GM18861 (cell line): ENCODE measurements around the gene IFI30.
"Not testable (repeated sequence)": the region's sequence is repeated elsewhere in the genome, so short reads cannot be mapped to it uniquely, and the experiment has no call there.

Source experiments
- ATAC-seq: cut with Tn5 transposase; IDR thresholded peaks from one replicate; pipeline ENCODE4 v1.9.1; 2021; ENCODE audit not compliant: unreplicated experiment

Gene IFI30

DNA sequence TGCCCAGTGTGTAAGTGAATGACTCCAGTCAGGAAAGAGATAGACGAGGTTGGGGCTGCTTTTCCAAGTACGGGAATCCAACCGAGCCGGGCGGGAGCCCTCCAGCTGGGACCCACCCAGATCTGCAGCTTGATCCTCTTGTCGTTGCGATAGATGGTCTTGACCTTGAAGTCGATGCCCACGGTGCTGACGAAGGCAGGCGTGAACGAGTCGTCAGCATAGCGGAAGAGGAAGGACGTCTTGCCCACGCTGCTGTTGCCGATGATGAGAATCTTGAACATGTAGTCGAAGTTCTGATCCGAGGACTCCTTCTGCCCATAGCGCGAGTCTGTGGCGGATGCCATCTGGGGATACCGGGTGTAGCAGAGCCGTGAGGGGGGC, 28.8 kb downstream of the IFI30 start:
- ATAC-seq = no peak

DNA sequence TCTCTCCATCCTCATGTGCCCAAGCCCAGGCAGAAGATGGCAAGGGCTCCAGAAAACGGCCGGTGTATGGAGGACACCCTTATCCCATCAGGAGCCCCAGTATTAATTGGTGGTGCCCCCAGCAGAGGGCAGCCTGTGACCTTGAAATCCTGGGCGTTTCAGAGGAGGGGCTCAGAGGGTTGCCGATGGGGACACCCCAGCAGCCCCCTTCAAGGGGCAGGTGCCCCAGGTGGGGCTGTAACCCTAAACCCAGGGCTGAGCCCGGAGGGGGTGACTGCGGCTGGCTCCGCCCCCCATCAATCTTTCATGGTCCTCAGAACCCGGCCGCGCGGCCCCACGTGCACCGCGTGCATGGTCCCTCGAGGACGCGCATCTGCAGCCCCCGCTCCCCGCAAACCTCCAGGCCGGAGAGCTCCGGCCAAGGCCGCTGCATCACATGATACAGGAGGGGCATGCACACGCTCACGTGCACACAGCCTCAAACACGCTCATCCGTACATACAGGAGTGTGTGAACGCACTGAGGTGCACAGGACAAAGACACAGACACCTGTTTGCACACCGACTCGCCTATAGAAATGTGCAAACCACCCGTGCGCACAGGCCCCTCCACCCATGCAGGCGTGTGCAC, 29.3 kb downstream of the IFI30 start:
- ATAC-seq = no peak

DNA sequence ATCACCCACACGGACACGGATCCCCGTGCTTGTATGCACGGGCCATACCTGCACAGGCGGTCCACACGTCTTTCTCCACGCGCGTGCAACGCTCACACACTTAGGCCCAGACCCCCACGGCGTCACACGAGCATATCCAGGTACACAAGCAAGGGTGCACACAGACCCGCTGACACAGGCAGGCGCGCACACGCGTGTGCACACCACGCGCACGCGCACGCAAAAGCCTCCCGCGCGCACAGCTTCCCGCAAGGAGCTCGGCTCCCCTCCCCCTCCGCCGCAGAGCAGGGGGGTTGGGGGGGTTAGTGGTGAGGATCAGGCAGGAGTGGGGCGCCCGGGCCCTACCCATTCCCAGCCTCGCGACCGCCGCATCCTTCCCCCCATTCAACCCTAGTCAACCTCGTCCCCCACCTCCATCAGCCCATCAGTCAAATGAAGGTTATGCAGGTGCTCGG, 29.8 kb downstream of the IFI30 start:
- no peak for ATAC-seq

DNA sequence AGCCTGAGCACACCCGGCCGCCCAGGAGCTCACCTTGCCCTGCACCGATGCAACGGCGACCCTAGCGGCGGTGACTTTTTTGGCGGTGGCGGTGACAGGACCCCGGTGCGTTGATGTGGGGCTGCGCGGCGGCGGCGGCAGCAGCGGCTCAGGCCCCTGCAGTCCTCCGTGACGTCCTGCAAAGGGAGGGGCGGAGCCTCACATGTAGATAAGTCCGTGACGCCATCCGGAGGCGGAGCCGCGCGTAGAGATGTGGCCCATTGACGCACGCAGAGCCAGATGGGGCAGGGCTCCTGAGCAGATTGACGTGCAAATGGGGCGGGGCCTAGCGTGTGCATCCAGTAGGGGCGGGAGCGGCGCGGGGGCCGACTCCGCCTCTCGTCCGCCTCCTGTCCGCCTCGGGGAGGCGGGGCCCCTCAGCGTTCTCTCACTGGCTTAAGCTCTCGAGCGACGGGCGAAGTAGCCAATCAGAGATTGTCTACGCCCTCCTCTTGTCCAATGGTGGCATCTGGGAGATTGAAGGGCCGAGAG, 30.3 kb downstream of the IFI30 start, which contains the start of gene RAB3A:
TSS of gene RAB3A (minus strand) at position 180 of the 531 bp plus-strand sequence. CDS start 1,302 bp downstream, outside the sequence.
- ATAC-seq = peak; percentile 87

DNA sequence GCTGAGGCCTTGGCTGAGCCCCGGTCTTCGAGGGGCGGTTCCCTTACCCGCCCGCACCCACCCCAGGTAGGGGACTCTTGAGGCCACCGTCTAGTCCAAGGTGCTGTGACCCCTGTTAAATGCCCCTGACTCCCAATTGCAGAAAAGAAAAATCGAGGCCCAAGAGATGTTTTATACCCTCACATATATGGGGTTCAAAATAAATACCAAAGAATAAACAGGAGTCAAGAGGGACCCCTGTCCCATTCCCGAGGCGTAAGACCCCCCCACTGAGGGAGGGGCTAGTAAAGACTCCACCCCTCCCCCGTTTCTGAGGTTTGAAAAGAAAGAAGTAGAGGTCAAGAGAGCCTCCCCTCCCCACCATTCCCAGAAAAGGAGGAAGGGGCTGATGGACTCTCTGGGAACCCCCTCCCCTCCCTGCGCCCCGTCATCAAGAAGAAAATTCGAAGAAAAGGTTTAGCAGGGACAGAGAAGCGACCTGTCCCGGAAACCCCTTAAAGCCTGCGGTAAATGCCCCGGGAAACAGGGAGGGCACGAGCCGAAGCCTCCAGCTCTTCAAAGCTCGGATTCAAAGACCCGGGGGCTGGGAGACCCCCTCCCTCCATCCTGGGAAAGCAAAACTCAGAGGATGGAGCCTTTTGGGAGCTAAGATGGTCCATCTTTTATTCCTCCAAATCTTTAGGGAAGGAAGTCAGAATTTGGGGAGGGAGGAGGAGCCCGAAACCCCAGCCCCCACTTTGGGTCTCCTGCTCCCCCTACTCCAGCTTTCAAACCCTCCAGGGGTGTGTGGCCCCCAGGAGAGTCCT, 31.0 kb downstream of the IFI30 start:
- no peak for ATAC-seq

DNA sequence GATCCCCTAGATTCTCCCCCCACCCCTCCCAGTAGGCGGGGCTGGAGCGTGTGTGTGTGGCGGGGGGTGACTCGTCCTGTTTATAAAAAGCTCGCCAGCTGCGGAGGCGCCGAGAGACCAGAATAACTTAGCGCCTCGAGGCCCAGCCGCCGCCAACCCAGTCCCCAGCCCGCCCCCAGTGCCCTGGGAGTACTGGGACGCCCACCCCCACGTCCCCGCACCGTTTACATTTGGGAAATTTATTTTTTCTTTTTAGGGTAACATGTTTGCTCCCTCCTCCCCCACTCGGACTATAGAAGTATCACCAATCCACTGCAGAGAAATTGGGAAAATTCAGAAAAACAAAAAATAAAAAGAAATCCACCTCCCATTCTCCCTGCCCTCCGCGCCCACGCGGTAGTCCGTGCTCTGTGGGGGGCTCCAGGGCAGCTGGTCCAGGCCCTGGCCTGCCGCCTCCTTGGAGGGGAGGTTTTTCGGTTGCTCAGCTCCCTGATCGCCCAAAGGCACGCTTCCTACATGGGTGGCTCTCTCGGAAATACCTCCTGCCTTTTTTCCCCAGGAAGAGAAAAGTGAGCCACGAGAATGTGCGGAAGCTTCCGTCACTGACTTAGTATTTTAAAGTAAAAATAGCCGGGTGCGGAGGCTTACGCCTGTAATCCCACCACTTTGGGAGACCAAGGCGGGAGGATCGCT, 31.7 kb downstream of the IFI30 start:
- ATAC-seq = no peak

DNA sequence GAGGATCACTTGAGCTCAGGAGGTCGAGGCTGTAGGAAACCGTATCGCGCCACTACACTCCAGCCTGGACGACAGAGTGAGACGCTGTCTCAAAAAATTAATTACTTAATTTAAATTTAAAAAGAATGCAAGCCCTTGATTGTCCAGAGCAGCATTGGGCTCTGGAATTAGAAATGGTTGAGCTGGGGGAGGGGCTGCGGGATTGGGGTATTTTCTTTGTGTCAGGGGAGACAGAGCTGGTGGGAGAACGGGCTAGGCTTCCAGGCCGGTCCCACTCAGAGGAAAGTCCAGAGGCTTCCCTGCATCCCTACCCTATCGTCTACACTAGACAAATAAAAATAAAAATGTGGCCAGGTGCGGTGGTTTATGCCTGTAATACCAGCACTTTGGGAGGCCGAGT, 32.4 kb downstream of the IFI30 start:
- no peak for ATAC-seq

DNA sequence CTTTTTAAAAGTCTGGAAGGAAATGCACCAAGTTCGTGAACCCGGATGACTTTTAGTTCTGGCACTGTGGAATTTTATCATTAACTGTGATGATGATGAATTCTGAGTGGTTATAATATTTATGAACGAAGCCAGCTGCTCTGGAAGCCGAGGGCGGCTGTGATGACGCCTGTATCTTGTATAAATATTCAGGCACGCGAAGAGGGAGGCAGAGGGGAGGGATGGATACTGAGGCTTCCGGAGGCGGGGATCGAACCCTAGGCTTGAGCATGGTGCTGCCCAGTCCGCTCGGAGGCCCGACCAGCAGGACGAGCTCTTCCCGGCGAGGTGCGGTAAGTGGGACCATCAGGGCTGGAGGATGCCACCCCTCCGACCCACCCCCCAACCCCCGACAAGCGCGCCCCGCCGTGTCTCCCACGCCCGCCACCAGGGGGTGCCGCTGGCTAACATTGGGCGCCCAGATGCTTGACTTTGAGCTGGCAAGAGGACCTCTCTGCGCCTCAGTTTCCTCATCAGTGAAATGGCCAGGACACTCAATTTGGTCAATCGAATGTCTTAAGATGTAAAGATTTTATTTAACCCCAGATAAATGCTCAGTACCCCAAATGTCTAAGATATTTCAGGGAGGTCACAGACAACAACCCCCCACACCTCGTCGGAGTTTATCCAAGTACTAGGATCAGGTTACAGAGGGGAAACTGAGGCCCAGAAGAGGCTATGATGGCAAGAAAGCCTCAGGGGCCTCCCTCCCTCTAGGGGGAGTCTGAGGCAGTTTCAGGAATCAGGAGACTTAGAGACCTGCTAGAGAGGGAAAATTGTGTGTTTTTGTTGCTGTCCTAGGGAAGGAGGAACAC, 34.7 kb downstream of the IFI30 start:
- no peak for ATAC-seq

DNA sequence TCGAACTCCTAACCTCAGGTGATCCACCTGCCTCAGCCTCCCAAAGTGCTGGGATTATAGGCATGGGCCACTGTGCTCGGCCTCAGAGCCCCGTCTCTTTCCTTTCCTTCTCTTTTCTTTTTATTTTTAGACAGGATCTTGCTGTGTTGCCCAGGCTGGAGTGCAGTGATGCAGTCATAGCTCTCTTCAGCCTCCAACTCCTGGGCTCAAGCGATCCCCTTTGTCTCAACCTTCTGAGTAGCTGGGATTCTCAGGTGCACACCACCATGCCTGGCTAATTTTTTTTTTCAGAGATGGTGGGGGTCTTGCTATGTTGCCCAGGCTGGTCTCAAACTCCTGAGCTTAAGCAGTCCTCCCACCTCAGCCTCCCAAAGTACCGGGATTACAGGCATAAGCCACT, 36.3 kb downstream of the IFI30 start:
- ATAC-seq = not testable (repeated sequence)

DNA sequence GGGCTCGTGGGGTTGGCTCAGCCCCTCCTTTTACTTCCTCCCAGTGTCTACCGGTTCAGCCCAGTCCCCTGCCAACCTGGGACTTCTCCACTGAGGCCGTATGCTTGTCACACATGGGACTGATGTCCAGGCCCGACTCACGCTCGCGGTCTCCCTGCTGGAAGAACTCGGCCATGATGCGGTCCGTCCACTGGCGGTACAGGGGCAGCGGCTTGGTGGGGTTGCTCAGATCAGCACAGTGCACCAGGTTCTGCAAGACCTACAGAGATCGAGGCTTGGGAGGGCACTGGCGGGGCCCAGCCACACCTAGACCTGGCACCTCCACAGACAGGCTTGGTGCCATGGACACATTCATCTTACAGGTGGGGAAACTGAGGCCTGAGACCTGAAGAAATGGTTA, 38.1 kb downstream of the IFI30 start:
- ATAC-seq = no peak

DNA sequence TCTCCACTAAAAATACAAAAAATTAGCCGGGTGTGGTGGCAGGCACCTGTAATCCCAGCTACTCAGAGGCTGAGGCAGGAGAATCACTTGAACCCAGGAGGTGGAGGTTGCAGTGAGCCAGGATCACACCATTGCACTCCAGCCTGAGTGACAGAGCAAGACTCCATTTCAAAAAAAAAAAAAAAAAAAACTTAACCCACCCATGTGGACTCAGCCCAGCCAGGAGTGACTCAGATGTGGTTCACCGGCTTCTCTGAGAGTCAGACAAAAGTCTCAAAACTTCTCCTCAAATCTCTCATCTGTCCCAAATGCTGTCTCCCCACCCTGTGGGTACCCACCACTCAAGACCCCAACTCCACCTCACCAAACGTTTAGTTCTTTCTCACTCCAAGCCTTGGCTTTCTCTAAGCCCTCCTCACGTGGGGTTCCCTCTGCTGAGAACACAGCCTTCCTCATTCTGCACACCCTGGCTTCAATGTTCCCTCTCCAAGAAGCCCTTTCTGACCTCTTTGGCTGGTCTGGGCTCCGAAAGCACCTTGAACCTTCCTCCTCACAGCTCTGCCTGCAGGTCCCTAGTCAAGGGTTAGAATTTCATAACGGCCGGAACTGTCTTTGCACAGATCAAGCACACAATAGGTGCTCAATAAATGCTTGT, 41.3 kb downstream of the IFI30 start:
- ATAC-seq = no peak

DNA sequence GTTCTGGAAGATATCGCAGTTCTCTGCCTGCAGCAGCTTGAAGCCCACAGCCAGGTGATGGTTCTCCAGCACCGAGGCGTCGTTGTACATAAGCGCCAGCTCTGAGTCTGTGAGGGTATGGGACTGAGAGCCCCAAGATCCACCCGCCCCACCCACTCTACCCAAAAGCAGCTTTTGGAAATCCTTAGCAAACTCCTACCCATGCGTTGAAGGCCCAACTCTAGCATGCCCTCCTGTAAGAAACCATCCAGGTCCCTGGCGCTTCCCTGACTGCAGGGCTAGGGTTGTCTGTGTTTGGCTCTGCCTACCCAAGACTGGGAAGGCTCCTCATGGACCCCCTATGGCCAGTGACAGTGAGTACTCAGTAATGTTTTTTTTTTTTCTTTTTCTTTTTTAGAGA, 43.2 kb downstream of the IFI30 start:
- no peak for ATAC-seq

DNA sequence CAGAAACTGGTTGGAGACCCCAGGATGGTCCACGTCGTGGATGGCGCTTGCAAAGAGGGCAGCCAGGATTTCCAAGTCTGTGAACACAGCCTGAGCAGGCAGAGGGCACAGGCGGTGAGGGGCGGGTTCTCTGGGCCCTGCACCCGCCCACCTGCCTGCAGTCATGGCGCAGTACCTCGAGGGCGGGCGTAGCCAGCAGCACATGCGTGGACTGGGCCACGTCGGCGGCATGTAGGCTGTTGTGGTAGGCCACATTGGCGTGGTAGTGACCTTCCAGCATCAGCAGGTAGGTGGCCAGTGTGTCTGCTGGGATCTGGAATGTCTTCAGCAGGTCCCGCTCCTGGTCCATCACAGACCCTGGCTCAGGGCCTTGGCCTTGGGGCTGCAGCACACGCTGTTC, 44.5 kb downstream of the IFI30 start:
- ATAC-seq = no peak

DNA sequence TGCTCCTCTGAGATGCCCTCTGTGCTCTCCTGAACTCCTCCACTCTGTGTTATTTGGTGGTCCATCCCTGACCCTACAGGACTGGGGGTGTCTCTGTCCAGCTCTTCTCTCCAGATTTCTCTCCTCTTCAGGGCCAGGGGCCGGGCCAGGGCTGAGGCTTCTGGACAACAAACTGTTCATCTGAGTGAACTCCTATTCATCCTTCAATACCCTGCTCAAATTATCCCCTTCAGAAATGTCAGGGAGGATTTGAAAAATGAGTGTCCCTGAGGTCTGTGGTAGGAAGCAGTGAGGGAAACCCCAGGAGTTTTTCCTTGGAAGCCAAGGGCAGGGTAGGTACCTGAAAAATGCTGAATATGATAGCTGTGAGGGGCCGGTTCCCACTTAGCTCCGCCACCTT, 45.0 kb downstream of the IFI30 start:
- ATAC-seq = no peak

DNA sequence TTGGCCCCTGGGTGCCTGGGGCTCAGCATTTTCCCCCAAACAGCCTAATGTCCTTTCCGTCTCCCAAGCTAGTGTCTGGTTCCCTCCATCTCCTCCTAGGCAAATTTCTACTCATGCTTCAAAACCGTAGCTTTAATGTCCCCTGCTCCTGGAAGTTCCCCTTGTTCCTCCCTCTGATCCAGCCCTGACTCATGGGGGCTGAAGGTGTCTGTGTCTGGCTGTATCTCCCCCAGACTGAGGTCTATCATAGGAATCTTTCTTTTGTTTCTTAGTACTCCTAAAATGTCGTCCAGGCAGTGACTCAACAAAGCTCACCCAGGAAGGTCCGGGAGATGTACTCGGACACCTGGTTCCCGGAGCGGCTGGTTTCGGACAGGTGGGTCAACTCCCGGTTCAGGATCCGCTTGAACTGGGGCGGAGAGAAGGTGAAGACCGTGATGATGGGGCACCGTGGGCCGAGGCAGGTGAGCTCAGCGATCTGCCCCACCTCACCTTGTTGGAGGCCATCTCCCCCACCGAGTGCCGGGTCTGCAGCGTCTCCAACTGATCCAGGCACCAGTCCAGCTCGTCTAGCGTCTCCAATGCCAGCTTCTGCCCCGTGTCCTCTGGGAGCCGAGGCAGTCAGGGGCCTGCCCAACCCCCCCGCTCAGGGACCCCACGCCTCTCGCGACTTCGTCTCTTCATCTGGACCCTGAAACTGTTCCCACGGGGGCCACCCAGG, 46.5 kb downstream of the IFI30 start:
- no peak for ATAC-seq

DNA sequence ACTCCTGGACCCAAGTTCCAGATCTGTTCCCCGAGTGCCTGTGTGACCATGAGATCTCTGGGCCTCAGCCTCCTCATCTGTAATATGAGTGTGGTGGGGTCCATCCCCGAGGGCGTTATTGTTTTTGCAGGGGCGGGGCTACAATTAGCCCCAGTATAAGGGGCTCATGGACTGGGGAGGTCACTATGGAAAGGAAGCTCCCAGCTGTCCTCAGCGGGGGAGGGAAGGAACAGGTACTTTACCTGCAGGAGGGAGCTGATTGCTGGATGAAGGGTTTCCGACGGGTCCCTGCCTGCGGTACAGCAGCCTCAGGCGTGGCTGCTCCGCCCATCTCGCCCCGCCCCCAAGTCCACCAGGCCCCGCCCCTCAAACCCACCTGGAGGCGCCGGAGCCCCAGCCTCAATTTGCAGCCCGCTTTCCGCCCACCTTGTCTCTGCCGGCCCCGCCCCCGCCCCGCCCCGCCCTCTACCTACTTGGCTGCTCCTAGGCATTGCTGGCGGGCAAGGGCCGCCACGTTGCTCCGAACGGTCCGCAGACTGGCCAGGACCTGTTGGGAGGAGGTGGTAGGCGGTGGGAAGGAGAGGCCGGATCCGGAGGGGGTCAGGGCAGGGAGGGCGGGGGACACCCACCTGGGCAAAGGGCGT, 47.1 kb downstream of the IFI30 start:
- no peak for ATAC-seq

DNA sequence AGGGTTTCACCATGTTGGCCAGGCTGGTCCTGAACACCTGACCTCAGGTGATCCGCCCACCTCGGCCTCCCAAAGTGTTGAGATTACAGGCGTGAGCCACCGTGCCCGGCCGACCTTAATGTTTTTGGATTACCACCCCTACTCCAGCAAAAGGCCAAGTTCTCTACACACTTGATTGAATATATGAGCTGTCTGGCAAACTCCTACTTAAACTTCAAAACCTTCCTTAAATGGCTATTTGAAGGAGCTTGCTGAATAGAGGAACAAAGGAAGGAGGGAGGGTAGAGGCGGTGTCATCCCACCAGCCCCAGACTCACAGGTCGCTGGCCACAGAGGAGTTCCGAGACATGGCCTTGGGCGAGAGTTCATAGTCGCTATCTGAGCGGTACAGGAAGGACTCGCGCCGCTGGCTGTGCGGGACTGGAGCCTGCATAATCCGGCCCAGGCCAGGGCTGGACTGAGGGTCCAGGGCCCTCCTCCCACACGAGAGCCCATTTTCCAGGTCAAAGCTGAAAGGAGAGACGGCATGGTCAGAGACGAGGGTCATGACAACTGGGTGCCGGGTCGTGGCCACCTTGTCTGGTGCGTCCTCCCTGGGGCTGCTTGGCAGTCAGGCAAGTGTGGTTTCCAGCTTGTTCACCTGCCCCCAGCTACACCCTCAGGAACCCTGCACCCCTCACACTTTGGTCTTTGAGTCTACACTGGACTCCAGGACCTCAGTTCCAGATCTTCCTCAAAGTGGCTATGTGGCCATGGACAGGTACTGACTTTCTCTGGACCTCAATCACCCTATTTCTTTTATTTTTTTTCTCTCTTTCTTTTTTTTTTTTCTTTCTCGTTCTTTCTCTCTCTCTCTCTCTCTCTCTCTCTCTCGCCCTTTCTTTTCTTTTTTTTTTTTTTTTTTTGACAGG, 48.5 kb downstream of the IFI30 start:
- no peak for ATAC-seq
